ENCODE measurements around the gene CYB5A.

The CYB5A gene

GRCh38 chr18:74248189-74248588, 43.6 kb downstream of the CYB5A start:
- DNase-seq (ENCODE audit: low read depth in 2 of 2): no peak

GRCh38 chr18:74244554-74244953, 47.2 kb downstream of the CYB5A start:
- no peak for DNase-seq (ENCODE audit: low read depth in 2 of 2)

- no peak for DNase-seq (ENCODE audit: low read depth in 2 of 2)
Measured at GRCh38 chr18:74243127-74243526, 48.6 kb downstream of the CYB5A start.

GRCh38 chr18:74242438-74243096, 49.2 kb downstream of the CYB5A start:
- no peak for DNase-seq (ENCODE audit: low read depth in 2 of 2)

GRCh38 chr18:74241970-74242369, 49.8 kb downstream of the CYB5A start:
- DNase-seq (ENCODE audit: low read depth in 2 of 2): no peak

- no peak for DNase-seq (ENCODE audit: low read depth in 2 of 2)
Measured at GRCh38 chr18:74241426-74241825, 50.3 kb downstream of the CYB5A start.

- no peak for DNase-seq (ENCODE audit: low read depth in 2 of 2)
Measured at GRCh38 chr18:74239567-74239966, 52.2 kb downstream of the CYB5A start.

GRCh38 chr18:74234326-74235171, 57.2 kb downstream of the CYB5A start:
- DNase-seq (ENCODE audit: low read depth in 2 of 2): no peak

GRCh38 chr18:74233933-74234325, 57.8 kb downstream of the CYB5A start:
- DNase-seq (ENCODE audit: low read depth in 2 of 2): no peak

GRCh38 chr18:74230922-74231714, 60.6 kb downstream of the CYB5A start:
- DNase-seq (ENCODE audit: low read depth in 2 of 2): no peak

GRCh38 chr18:74229891-74230290, 61.9 kb downstream of the CYB5A start:
- DNase-seq (ENCODE audit: low read depth in 2 of 2): no peak

- no peak for DNase-seq (ENCODE audit: low read depth in 2 of 2)
Measured at GRCh38 chr18:74229005-74229404, 62.8 kb downstream of the CYB5A start.

GRCh38 chr18:74228312-74228711, 63.5 kb downstream of the CYB5A start:
- no peak for DNase-seq (ENCODE audit: low read depth in 2 of 2)

- no peak for DNase-seq (ENCODE audit: low read depth in 2 of 2)
Measured at GRCh38 chr18:74226666-74227065, 65.1 kb downstream of the CYB5A start.

GRCh38 chr18:74226156-74226555, 65.6 kb downstream of the CYB5A start:
- no peak for DNase-seq (ENCODE audit: low read depth in 2 of 2)

GRCh38 chr18:74225193-74225840, 66.4 kb downstream of the CYB5A start:
- no peak for DNase-seq (ENCODE audit: low read depth in 2 of 2)

GRCh38 chr18:74222710-74223494, 68.9 kb downstream of the CYB5A start:
- DNase-seq (ENCODE audit: low read depth in 2 of 2): no peak

GRCh38 chr18:74221081-74221480, 70.7 kb downstream of the CYB5A start:
- no peak for DNase-seq (ENCODE audit: low read depth in 2 of 2)

- no peak for DNase-seq (ENCODE audit: low read depth in 2 of 2)
Measured at GRCh38 chr18:74219056-74219455, 72.7 kb downstream of the CYB5A start.

GRCh38 chr18:74217476-74218143, 74.2 kb downstream of the CYB5A start:
- DNase-seq (ENCODE audit: low read depth in 2 of 2): no peak

Data from activated CD8-positive, alpha-beta memory T cell treated with anti-CD3 and anti-CD28 coated beads for 4 hours (primary cell).